HCT116 (cell line): ENCODE results near the gene KCND3. TPM values are rescaled to one million over a fixed set of nuclear protein-coding genes. Genes with fewer than 3 reads are reported as not detected.

Experiments
- ATAC-seq: fragments of 200-7000 bp; cut with Tn5 transposase; 2 replicates; pipeline ENCODE4 v1.9.1; 2020; ENCODE audit warnings: mild to moderate bottlenecking, moderate library complexity
- BruUV-seq: library from RNA; stranded (reverse); fragments of 400-500 nt; replicated peaks from 2 replicates; lab custom pipeline; 2021; lab: Mats Ljungman, UMichigan
- CTCF ChIA-PET: fragments of 300-600 bp; sonication (Branson Sonifier 250); formaldehyde crosslinking; loops from one replicate; lab custom pipeline; 2021; ENCODE audit warnings: antibody characterized with exemption; lab: Charles Lee
- POLR2A ChIA-PET: fragments of 300-600, 350-600 bp; sonication (Branson Sonifier 250); formaldehyde crosslinking; loops from one replicate; lab custom pipeline; 2021; ENCODE audit warnings: antibody characterized with exemption; lab: Charles Lee
- RAD21 ChIA-PET, 2 experiments: fragments of 300-600 bp; sonication (Branson Sonifier 250); formaldehyde crosslinking; loops; one replicate each; lab custom pipeline; 2023; ENCODE audit warnings: low total read pairs in 2 of 2; ENCODE audit not compliant: uncharacterized antibody in 2 of 2, unreplicated experiment in 2 of 2, low non-redundant PET in 1 of 2; lab: Charles Lee
- DNase-seq: peaks from one replicate; pipeline ENCODE4 v3.0.0-alpha.2; 2010; ENCODE audit warnings: low read depth, low spot score
- H2AFZ ChIP-seq: fragments of 200-600 bp; shearing (Covaris generic), sonication (generic); 2 replicates; pipeline ENCODE4 v1.6.1; 2017; ENCODE audit warnings: low read depth, mixed run types, mixed read lengths, antibody characterized with exemption, low read length; ENCODE audit not compliant: poor library complexity, severe bottlenecking
- H3K27ac ChIP-seq: 2 replicates; pipeline ENCODE4 v1.5.1; 2012; ENCODE audit warnings: low read depth, low read length
- H3K27me3 ChIP-seq: fragments of 200-600 bp; sonication (generic); 2 replicates; pipeline ENCODE4 v1.6.1; 2016; ENCODE audit warnings: mixed run types, low read length, mixed read lengths; ENCODE audit not compliant: insufficient read depth
- H3K36me3 ChIP-seq, 2 experiments: fragments of 200-500 bp in 1 of 2; fragments of 200-600 bp in 1 of 2; sonication (Bioruptor generic) in 1 of 2; sonication (generic) in 1 of 2; 2 replicates each; pipeline versions ENCODE4 v1.5.1 to v1.6.1; 2014 to 2016; ENCODE audit warnings: low read length in 2 of 2, inconsistent platforms in 1 of 2, mixed read lengths in 1 of 2, mixed run types in 1 of 2; ENCODE audit not compliant: insufficient read depth in 2 of 2, control insufficient read depth in 1 of 2
- H3K4me1 ChIP-seq, 2 experiments: fragments of 200-600 bp in 1 of 2; sonication (generic) in 1 of 2; 2 replicates each; pipeline versions ENCODE4 v1.5.1 to v1.6.1; 2012 to 2017; ENCODE audit warnings: low read length in 2 of 2, inconsistent platforms in 1 of 2, mild to moderate bottlenecking in 1 of 2, mixed read lengths in 1 of 2, mixed run types in 1 of 2, moderate library complexity in 1 of 2; ENCODE audit not compliant: insufficient read depth in 2 of 2, control insufficient read depth in 1 of 2
- H3K4me2 ChIP-seq: fragments of 200-600 bp; sonication (generic); 2 replicates; pipeline ENCODE4 v1.6.1; 2017; ENCODE audit warnings: mixed run types, low read length, mixed read lengths
- H3K4me3 ChIP-seq, 2 experiments: fragments of 200-600 bp in 1 of 2; sonication (generic) in 1 of 2; replicated peaks in 1 of 2; 2 replicates each; pipeline ENCODE4 v1.5.1; 2011 to 2016; ENCODE audit warnings: low read length in 2 of 2, control low read depth in 1 of 2, low read depth in 1 of 2, mild to moderate bottlenecking in 1 of 2, mixed read lengths in 1 of 2, mixed run types in 1 of 2
- H3K79me2 ChIP-seq: fragments of 200-600 bp; sonication (generic); 2 replicates; pipeline ENCODE4 v1.6.1; 2017; ENCODE audit warnings: mild to moderate bottlenecking, mixed run types, low read length, moderate library complexity, mixed read lengths; ENCODE audit not compliant: insufficient read depth
- H3K9ac ChIP-seq: fragments of 200-600 bp; sonication (generic); 2 replicates; pipeline ENCODE4 v1.6.1; 2016; ENCODE audit warnings: low read length, mixed read lengths
- H3K9me2 ChIP-seq: fragments of 200-600 bp; sonication (generic), shearing (Covaris generic); 2 replicates; pipeline ENCODE4 v1.6.1; 2017; ENCODE audit warnings: mixed run types, mild to moderate bottlenecking, moderate library complexity; ENCODE audit not compliant: insufficient read depth
- H3K9me3 ChIP-seq, 2 experiments: fragments of 200-500 bp in 1 of 2; fragments of 200-600 bp in 1 of 2; sonication (Bioruptor generic) in 1 of 2; sonication (generic) in 1 of 2; 2 replicates each; pipeline ENCODE4 v1.6.1; 2014 to 2017; ENCODE audit warnings: low read length in 2 of 2, mixed read lengths in 2 of 2, inconsistent platforms in 1 of 2, low read depth in 1 of 2, mild to moderate bottlenecking in 1 of 2, mixed run types in 1 of 2, moderate library complexity in 1 of 2; ENCODE audit not compliant: control insufficient read depth in 1 of 2, insufficient read depth in 1 of 2
- H4K20me1 ChIP-seq: fragments of 200-600 bp; sonication (generic), shearing (Covaris generic); 2 replicates; pipeline ENCODE4 v1.6.1; 2017; ENCODE audit warnings: mixed run types, mild to moderate bottlenecking, moderate library complexity; ENCODE audit not compliant: insufficient read depth
- CBX3 ChIP-seq: IDR thresholded peaks from 2 replicates; pipeline ENCODE4 v1.6.1; 2012; ENCODE audit warnings: low read depth
- CTCF ChIP-seq, 3 experiments: fragments of 200-600 bp in 1 of 3; sonication (generic) in 1 of 3; IDR thresholded peaks in 2 of 3; conservative IDR thresholded peaks in 1 of 3; 2 replicates each; pipeline ENCODE4 v1.5.1; 2012 to 2017; ENCODE audit warnings: low read depth in 2 of 3, low read length in 2 of 3, antibody characterized with exemption in 1 of 3, borderline replicate concordance in 1 of 3, control low read depth in 1 of 3, mild to moderate bottlenecking in 1 of 3, mixed read lengths in 1 of 3, mixed run types in 1 of 3, moderate library complexity in 1 of 3; ENCODE audit not compliant: insufficient read depth in 1 of 3
- ELF1 ChIP-seq: IDR thresholded peaks from 2 replicates; pipeline ENCODE4 v1.6.1; 2012; ENCODE audit warnings: low read depth, borderline replicate concordance
- EZH2 ChIP-seq: fragments of 200-600 bp; sonication (generic); IDR thresholded peaks from 2 replicates; pipeline ENCODE4 v1.6.1; 2017; ENCODE audit warnings: antibody characterized with exemption, mixed run types
- EZH2phosphoT487 ChIP-seq: fragments of 200-600 bp; IDR thresholded peaks from 2 replicates; pipeline ENCODE4 v1.6.1; 2018; ENCODE audit warnings: antibody characterized with exemption, borderline replicate concordance
- FOSL1 ChIP-seq: IDR thresholded peaks from 2 replicates; pipeline ENCODE4 v1.6.1; 2012; ENCODE audit warnings: low read depth
- JUND ChIP-seq: IDR thresholded peaks from 2 replicates; pipeline ENCODE4 v1.6.1; 2012
- POLR2A ChIP-seq: IDR thresholded peaks from 2 replicates; pipeline ENCODE4 v1.7.0; 2011; ENCODE audit warnings: borderline replicate concordance; ENCODE audit not compliant: insufficient read depth, insufficient read length; ENCODE audit errors: extremely low read depth
- REST ChIP-seq: IDR thresholded peaks from 2 replicates; pipeline ENCODE4 v1.6.1; 2012; ENCODE audit warnings: low read depth
- TCF7L2 ChIP-seq: IDR thresholded peaks from 2 replicates; pipeline ENCODE4 v1.7.0; 2011; ENCODE audit warnings: borderline replicate concordance, inconsistent platforms; ENCODE audit not compliant: insufficient read depth, insufficient read length; ENCODE audit errors: extremely low read depth
- YY1 ChIP-seq: IDR thresholded peaks from 2 replicates; pipeline ENCODE4 v1.6.1; 2011; ENCODE audit warnings: low read length, low read depth, moderate library complexity, mild to moderate bottlenecking; ENCODE audit not compliant: insufficient replicate concordance; ENCODE audit errors: extremely low read depth
- ZNF274 ChIP-seq: fragments of 200-500 bp; sonication (Bioruptor generic); IDR thresholded peaks from 2 replicates; pipeline ENCODE4 v1.6.1; 2014; ENCODE audit warnings: mild to moderate bottlenecking, low read depth, low read length, inconsistent platforms
- intact Hi-C: fragments of 100-400 bp; cut with micrococcal nuclease; formaldehyde crosslinking; loops from 2 replicates; pipeline ENCODE4 v1.10.0; 2022
- total RNA-seq: library from RNA; stranded (reverse); gene quantifications from one replicate; pipeline ENCODE4 v1.2.1, GENCODE V29; 2021; ENCODE audit not compliant: unreplicated experiment

KCND3 gene
- total RNA-seq, 1 experiment from 2014 or later = 0.44 TPM

GRCh38 chr1:111778541-111779051 lies 210.9 kb downstream of the KCND3 start:
- ATAC-seq (no peak; the same call in 1 of the 2 replicates), DNase-seq (no peak)
- TF ChIP-seq CTCF (IDR thresholded peaks at IDR 0.05 in 2 of 3, conservative IDR thresholded peaks at IDR 0.05 in 1 of 3; ENCODE audit: borderline replicate concordance in 1 of 3, insufficient read depth in 1 of 3, low read depth in 2 of 3, low read length in 2 of 3) (no peak), EZH2 (no peak), YY1 (no peak), CBX3 (no peak), ELF1 (no peak), FOSL1 (no peak), TCF7L2 (no peak), POLR2A (no peak), EZH2phosphoT487 (no peak), REST (no peak), JUND (no peak), ZNF274 (no peak)
- H2AFZ ChIP-seq = no peak overlapping the region
- CTCF ChIA-PET = no interaction called here
- H3K4me2 ChIP-seq = no peak overlapping the region
- no peaks in the 10 kb centered on the region for H3K9me2 ChIP-seq
- RAD21 ChIA-PET = no interaction called here
- no peaks in the 10 kb centered on the region for H4K20me1 ChIP-seq
- H3K79me2 ChIP-seq = no peaks in the 10 kb centered on the region
- H3K27me3 ChIP-seq = peaks cover 4% of the 10 kb centered on the region; the same call in 1 of the 2 replicates
- H3K36me3 ChIP-seq = no peaks in the 10 kb centered on the region
- no peak overlapping the region for H3K4me3 ChIP-seq
- no TSS peak for BruUV-seq
- H3K27ac ChIP-seq = no peak overlapping the region
- H3K9ac ChIP-seq = no peak overlapping the region
- intact Hi-C loops = no loop called here
- no peaks in the 10 kb centered on the region for H3K9me3 ChIP-seq
- POLR2A ChIA-PET = no interaction called here
- H3K4me1 ChIP-seq = no peaks in the 10 kb centered on the region
